HL-60/S4 (cell line): ENCODE measurements around the gene DLG2.
"Not testable (repeated sequence)": the region's sequence is repeated elsewhere in the genome, so short reads cannot be mapped to it uniquely, and the experiment has no call there.

Experiments
- in situ Hi-C: fragments of 300-500 bp; cut with MboI; formaldehyde crosslinking; loops from 2 replicates; pipeline ENCODE4 v1.14.3; 2022; ENCODE audit warnings: low sequenced_read_pairs

Gene DLG2

DNA sequence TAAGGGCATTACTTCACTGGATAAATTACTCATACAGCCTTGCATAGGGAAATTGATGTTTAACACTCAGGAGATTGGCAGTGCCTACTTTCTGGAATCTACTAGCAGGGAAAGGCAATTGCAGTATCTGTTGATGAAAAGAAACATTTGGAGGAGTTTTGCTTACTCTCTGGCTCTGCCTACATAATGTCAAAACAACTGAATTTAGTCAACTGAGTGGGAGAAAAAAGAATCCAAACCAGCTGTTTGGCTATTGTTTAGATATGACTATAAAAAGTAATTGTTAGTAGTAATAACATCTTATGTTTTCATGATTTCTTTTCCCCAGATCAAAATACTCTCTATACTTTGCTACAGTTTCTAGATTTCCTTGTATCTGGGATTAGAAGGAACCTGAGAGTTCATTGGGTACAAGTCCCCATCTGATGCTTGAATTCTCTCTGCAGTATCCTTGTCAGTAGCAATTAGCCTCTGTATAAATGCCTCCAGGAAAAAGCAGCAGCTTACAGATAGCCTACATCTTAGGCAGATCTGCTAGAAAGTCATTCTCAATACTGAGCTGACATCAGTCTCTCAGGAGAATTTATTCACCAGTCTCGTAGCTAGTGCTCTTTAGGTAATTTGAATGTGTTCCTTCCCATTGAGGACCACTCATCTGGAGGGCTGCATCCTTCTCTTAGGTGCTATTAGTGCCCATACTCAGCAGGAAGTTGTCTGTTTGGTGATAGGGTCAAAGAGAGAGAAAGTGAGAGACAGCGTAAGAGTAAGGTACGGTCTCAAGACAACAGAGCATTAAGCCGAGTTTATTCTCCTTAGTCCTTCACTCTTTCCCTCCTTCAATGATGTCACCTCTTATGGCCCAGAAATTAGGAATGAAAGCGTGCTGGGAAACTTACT, 2155.1 kb downstream of the DLG2 start:
- in situ Hi-C loops, result no loop called here

DNA sequence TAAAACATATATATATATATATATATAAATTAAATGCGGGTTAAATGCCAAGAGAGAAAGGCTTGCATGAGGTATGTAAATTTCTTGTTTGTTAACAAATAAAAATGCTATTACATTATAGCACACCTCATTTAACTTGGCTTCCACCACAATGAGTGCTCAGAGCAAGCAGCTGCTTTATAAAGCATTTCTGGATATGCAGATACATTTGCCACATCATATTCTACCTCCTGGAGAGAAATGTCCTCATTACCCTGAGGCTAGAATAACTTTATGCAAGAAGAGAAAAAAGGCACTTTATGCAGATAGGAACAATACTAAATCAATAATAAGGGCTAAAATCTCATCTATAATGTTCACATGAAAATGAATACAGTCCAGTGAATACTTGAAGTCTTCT, 2159.3 kb downstream of the DLG2 start:
- in situ Hi-C loops, result no loop called here

DNA sequence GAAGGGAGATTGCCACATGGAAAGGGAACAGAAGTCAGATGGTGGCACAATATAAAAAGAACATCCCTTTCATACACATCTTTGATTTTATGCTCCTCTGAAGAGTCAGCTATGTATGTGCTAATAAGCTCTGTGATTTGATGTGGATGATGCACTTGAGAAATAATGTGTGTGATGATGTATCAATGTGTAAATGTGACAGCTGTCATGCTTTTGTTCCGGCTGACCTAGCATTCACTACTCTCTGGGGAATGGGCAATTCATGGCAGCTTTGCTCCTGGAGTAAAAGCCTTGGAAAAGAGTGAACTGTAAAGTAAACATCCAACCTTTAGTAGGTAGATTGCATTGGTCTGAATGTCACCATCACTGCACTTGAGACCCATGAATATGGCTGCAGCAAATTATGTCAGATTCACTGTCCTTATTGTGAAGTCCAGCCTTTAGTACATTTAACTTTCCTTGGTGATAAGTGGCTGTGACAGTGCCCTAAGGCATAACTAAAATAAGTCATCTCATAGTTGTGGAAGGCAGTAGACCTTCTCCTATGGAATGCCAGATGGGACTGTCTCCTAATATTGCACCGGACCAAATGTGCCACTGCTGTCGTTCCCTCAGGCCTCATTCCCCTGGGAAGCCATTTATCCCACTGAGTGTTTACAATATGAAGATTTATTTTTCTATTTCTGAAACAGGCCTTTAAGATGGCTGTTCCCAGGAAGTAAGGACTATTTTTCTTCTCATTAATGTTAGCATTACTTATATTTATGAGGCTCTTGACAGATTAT, 2162.8 kb downstream of the DLG2 start:
- in situ Hi-C loops, result no loop called here

DNA sequence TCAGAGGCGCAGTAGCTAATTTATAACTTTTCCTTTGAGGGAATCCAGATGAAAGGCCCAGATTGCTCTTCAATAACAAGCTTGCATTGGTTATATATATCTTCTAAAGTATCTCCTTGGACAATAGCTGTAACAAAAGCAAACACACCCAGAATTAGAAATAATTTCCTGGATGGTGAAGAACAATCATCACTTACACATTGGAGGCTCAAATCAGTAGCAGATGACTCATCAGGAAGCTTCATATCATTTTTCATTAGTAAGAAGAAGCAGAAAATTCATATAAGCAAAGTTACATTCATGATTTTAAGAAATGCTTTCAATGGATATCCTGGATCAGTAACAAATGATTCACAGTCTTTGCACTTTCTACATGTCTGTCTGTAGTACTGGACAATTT, 2167.3 kb downstream of the DLG2 start:
- in situ Hi-C loops, result no loop called here

DNA sequence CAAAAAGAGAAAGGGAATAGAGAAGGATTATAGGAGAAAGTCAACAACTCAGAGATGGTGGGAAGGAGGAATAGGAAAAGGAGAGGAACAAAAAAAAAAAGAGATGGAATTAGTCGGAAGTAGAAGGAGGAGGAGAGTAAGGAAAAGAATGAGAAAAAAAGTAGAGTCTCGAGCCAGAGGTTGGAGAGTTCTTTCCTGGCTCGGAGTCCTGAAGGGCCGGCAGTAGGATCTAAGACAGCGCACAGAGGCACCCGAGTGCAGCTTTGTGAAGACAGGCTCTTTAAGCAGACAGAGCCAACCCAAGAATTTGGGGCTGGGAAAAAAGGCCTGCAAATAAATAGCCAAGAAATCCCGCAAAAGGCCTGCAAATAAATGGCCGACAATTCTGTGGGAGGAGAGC, 2170.6 kb downstream of the DLG2 start:
- in situ Hi-C loops, result no loop called here

DNA sequence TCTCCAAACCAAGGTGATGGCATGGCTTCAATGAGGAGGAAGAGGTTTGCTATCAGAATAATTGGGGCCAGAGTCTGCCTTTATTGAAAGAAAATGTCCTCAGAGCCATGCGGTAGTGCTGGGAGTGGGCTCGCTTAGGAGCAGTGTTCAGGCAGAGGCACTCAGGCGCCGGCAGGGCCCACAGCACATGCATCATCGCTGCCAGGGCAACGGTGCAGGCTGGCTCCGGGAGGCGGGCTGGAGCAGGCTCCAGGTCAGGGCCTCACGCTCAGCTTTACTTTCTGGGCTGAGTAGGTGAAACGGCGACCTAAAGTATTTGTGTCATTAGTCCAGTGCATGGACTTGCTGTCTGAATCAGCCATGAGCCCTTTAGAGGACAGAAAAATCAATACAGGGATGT, 2171.1 kb downstream of the DLG2 start:
- in situ Hi-C loops, result no loop called here

DNA sequence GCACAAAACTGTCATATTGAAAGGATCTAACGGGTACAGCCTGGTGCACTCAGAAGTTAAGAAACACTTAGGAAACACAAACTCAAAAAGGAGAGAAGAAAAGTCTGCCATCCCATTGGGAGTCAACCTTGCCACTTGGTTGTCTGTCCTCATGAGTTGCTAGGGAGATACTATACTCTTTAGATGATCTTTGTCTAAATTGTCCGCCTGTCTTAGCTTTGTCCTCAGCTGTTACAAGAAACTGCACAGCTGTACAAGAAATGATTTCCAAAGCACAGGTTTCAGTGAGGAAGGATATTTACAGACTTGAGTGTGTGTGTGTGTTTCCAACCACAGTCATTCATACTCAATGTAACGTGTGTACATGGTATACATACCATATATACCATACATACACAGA, 2171.8 kb downstream of the DLG2 start:
- in situ Hi-C loops, result no loop called here

DNA sequence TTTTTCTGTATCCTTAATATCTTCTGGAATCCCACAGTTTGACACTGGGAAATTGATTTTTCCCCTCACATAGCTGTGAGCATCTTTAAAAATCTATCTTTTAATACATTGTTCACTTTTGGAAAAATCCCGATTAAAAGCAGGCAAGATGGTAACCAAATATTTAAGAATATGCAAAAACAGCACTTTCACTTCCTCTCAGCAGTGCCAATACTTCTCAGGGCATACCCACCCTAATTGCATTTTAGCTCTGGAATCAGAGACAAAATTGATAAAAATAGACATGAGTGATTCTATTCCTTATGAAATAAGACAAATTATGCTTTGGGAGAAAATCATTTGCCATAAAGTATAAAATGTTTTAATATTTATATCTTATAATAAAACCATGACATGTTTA, 2172.5 kb downstream of the DLG2 start:
- in situ Hi-C loops, result no loop called here

DNA sequence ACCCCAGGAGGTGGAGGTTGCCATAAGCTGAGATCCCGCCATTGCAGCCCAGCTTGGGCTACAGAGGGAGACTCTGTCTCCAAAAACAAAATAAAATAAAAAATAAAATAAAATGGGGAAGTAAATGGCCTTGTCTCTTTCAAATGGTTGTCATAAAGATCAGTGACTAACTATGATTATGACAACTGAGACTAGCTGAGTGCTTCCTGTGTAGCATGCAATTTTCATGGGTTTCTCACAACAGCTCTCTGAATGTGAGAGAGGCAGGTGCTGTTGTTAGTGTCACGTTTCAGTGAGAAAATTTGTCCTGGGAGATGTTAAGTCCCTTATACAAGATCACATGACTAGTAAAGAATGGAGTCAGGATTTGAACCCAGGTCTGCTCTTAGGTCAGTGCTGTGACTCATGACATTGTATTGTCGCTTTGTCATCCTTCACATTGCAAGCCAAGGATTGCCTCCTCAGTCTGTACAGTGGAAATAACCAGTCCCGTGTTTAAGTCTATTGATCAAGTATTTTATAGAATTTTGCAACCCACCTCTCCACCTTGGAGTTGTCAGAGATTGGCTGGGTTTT, 2177.7 kb downstream of the DLG2 start:
- in situ Hi-C loops, result no loop called here

DNA sequence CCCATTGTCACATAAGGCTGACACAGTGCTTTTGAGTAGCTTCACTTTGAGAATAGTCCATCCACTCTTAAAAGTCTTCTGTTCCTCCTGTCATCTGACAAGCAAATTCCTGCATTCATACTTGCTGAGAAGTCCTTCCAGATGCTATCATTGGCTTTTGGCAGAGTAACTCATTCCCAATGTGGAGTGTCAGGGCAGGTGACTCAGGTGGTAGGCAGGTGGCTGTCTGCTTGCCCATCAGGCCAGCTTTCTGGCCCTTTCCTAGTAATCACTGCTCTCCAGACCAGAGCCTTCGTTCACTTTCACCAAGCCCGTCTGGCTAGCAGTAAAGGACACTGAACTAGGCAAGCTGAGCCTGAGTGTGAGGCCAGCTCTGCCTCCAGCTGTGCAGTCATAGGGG, 2178.5 kb downstream of the DLG2 start:
- in situ Hi-C loops, result no loop called here

DNA sequence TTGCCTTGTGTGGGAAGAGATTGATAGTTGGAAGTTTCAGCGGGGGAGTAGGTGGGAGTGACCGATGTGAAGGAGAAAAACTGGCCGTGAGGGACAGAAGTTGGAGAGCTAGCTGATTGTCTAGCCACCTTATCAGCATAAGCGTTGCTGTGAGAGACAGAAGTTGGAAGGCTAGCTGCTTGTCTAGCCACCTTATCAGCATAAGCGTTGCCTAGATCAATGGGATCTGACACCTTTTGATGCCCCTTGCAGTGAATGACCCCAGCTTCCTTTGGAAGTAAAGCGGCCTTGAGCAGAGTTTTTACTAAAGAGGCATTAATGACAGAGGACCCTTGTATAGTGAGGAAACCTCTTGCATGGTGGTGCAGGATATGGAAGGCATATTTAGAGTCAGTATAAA, 2183.3 kb downstream of the DLG2 start:
- in situ Hi-C loops, result not testable (repeated sequence)

DNA sequence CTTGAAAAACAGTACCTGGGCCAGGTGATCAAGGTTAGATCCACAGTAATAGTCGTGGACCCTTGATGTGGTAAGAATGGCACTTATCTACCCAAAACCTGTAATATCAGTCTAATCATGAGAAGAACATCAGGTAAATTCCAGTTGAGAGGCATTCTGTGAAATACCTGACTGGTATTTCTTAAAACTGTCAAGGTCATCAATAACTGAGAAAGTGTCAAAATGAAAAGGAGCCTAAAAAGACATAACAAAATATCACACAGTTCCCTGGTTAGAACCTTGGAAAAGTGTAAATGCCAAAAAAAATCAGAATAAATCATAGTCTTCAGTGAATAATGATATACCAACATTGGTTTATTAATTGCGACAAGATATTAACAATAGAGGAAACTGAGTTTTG, 2185.5 kb downstream of the DLG2 start:
- in situ Hi-C loops, result no loop called here

DNA sequence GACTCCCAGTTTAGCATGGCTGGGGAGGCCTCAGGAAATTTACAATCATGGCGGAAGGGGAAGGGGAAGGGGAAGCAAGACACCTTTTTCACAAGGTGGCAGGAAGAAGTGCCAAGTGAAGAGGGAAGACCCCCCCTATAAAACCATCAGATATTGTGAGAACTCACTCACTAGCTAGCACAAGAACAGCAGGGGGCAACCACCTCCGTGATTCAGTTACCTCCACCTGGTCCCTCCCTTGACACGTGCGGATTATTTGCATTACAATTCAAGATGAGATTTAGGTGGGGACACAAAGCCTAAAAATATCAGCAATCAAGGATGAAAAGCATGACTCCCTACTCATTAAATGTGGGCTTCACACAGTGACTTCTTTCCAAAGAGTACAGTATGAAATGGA, 2186.0 kb downstream of the DLG2 start:
- in situ Hi-C loops, result no loop called here

DNA sequence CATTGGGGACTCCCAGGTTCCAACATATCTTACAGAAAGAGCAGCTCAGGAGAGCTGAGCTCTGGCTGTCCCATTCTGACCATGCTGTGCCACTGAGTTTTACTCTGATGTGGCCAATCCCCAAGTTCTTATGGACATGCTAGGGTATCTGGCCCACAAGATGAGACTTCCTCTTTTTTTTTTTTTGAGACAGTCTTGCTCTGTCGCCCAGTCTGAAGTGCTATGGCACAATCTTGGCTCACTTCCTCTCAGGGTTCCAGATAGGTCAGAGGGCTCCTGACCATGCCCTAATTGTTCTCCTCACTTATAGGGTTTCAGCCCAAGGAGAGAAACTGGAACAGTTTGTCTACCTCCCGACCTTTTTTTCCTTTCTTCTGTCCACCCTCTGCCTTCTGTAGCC, 2188.7 kb downstream of the DLG2 start:
- in situ Hi-C loops, result no loop called here

DNA sequence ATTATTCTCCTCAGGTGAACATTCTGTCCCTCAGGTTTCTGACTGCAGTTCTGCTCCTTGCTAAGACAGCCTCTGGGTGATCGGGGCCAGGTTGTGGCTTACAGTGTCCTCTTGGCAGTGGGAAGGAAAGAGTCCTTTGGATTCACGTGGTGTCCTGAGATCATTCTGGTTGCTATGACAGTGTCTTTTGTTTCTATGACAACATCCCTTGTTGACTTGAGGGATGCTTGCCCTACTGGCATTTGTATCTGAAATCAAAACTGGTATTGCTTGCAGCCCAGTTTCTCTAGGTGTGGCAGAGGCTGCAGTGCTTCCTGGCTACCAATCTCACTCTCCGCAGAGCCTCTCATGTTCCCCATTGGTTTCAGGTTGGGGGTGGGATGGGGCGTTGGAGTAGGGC, 2189.2 kb downstream of the DLG2 start:
- in situ Hi-C loops, result no loop called here

DNA sequence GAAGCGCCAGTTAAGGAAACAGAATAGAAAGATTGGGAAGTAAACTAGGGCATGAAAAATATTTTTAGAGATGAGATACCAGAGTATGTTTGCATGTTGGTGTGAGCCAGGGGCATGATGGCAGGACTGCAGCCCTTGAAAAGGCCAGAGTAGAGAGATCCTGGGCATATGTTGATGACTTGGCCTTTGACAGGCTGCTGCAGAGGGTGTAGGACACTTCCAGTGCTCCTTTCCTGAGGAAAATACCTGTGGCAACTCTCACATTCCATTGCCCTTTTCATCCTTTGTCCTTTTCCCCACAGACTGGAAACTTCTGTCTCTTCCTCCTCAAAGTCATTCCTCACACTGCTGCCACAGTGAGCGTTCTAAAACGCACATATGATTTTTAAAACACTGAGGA, 2190.3 kb downstream of the DLG2 start:
- in situ Hi-C loops, result no loop called here

DNA sequence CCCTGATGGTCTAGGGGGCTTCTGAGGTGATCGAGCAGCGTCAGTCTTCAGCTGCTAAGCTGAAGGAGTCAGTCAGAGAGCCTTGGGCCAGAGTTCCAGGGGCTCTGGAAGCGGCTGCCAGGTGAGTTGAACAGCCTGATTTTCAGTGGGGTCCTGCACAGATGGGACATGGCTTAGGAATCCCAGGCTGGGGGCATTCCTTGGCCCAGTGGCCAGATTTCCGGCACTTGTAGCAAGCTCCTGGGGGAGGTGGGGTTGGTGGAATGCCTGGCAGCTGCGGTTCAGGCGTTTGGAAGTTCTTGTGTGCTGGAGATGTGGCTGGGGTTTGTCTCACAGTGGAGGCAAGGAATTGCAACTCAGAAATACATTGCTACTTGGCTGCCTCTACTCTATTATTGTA, 2192.3 kb downstream of the DLG2 start:
- in situ Hi-C loops, result not testable (repeated sequence)

DNA sequence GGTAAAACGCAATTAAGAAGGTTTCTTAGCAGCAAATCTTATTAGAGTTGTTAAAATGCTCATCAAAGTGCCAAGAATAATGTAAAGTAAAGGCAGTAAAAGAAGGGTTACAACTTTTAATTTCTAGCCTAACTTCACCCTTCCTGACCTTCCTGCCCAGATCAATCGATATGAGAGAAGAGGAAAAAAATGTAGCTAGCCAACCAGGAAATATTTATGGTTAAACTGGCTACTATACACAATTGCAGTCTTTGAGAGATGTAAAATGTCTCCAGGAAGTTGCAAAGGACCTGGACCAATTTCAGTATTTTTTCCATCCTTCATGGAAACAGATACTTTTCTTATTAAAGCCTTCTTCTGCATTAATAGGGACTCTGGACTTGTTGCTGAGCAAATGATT, 2199.2 kb downstream of the DLG2 start:
- in situ Hi-C loops, result no loop called here

DNA sequence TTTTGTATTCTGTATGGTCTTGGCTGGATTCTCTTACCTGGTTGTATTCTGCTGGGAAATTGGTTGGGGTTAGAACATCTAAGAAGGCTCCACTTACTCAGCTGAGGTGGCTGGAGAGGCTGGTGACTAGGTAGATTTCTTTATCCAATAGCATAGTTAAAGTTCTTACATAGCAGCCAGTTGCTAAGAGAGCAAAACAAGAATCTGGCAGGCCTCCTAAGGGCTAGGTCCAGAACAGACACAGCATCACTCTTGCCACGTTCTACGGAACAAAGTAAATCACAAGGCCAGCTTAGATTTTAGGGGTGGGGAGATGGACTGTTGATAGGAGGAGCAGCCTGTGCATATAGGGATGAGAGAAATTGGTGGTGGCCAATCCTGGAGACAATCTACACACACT, 2199.6 kb downstream of the DLG2 start:
- in situ Hi-C loops, result no loop called here

DNA sequence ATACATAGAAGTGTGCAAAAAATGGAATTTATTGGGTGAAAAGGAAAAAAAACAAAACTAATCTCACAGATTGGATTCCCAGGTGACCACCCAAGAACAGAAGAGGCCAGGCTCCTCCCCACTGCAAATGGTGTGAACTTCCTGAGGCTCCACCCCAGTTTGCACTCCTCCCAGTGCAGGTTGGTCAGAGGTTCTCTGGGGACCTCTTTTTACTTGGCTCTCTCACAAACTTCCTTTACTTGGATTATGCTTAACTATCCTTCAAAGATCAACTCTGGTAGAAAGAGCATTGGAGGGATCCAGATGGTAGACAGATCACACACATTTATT, 2202.0 kb downstream of the DLG2 start:
- in situ Hi-C loops, result no loop called here

DNA sequence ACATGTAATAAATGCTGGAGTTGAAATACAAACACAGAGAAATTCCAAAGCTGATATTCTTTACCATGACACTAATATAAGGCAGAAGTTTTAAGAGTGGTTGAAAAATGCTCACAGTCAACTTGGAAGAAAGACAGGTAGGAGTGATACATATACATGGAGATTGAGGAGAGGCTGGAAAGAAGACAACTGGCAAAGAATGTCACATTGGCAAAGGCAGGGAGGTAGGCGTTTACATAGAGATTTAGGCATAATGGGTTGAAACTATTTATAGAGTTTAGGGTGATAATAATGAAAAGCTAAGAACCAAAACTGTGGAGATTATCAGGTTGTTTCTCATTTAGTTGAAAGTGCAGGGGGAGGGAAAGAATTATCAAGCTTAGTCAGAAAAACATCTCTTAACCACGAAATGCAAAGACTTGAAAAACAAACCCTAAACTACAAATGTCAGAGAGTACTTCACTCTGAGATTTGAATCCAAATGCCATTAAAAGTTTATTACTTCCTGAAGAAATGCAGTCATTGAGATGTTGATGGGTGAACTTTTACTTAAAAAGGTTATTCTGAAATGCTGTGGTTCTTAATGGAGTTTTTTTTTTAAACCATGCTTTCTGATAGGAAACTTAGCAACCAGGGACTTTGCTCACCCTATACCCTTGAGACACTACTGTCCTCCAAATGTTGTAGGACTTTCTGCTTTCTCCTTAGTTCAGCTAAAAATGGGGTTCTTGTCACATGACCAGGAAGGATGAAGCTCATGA, 2202.6 kb downstream of the DLG2 start:
- in situ Hi-C loops, result no loop called here
